ENCODE results near the gene CCDC88C. TPM values are rescaled to one million over a fixed set of nuclear protein-coding genes. Genes with fewer than 3 reads are reported as not detected.

The CCDC88C gene
- total RNA-seq, 2 experiments from 2014 or later = 83.6 to 87.8 TPM

GRCh38 chr14:91418387-91419043 is 895 bp upstream of the CCDC88C start:
- ChIA-PET CTCF (interaction anchor here (0.6 to 13.8 kb wide), 15 partner anchors 14 to 116 kb away, joined by 3 to 155 read pairs (median 4); no protein-coding TSS in a partner anchor), POLR2A (interaction anchor here (0.7 to 14.7 kb wide), 24 partner anchors 9 to 313 kb away, joined by 3 to 214 read pairs (median 4); partner anchors contain the start of genes CATSPERB, GPR68 and PPP4R3A)
- intact Hi-C loops (cut with micrococcal nuclease) = loop anchor here (1.0 to 10.0 kb wide), 4 partner anchors 46 to 191 kb away; no protein-coding TSS in a partner anchor
- H3K27ac Mint-ChIP-seq = peak overlapping the region; percentile 90
- peaks cover 29% of the 10 kb centered on the region for H3K4me1 Mint-ChIP-seq (ENCODE audit: low read depth)
- TF ChIP-seq CTCF (IDR thresholded peaks at IDR 0.05) = peak; percentile 99
- ATAC-seq = peak; percentile 54
- DNase-seq = peak; percentile 89
- H3K36me3 Mint-ChIP-seq (ENCODE audit: low read depth) = peaks cover 28% of the 10 kb centered on the region
- H3K9me3 Mint-ChIP-seq = no peaks in the 10 kb centered on the region
- H3K27me3 Mint-ChIP-seq = no peaks in the 10 kb centered on the region
- peak overlapping the region; percentile 72 for H3K4me3 Mint-ChIP-seq

GRCh38 chr14:91417983-91418386 is 365 bp upstream of the CCDC88C start:
- Mint-ChIP-seq H3K36me3 (ENCODE audit: low read depth) (peaks cover 34% of the 10 kb centered on the region), H3K27me3 (no peaks in the 10 kb centered on the region), H3K9me3 (no peaks in the 10 kb centered on the region), H3K27ac (peak overlapping the region; percentile 90), H3K4me3 (peak overlapping the region; percentile 72), H3K4me1 (ENCODE audit: low read depth) (peaks cover 33% of the 10 kb centered on the region)
- intact Hi-C loops (cut with micrococcal nuclease) = loop anchor here (5.0 to 10.0 kb wide), 3 partner anchors 46 to 191 kb away; no protein-coding TSS in a partner anchor
- POLR2A ChIA-PET = interaction anchor here (0.7 to 14.7 kb wide), 24 partner anchors 9 to 175 kb away, joined by 3 to 214 read pairs (median 4); partner anchors contain the start of genes GPR68 and PPP4R3A
- TF ChIP-seq CTCF (IDR thresholded peaks at IDR 0.05) = no peak
- peak; percentile 51 for DNase-seq
- ATAC-seq = peak; percentile 14
- CTCF ChIA-PET = interaction anchor here (0.6 to 13.8 kb wide), 13 partner anchors 13 to 115 kb away, joined by 3 to 155 read pairs (median 6); no protein-coding TSS in a partner anchor

- CTCF ChIA-PET = interaction anchor here (1.9 to 13.8 kb wide), 5 partner anchors 42 to 106 kb away, joined by 4 to 155 read pairs (median 88); no protein-coding TSS in a partner anchor
- Mint-ChIP-seq H3K27ac (peak overlapping the region; percentile 99), H3K4me1 (ENCODE audit: low read depth) (peaks cover 41% of the 10 kb centered on the region), H3K27me3 (no peaks in the 10 kb centered on the region), H3K36me3 (ENCODE audit: low read depth) (peaks cover 42% of the 10 kb centered on the region), H3K4me3 (peak overlapping the region; percentile 92), H3K9me3 (no peaks in the 10 kb centered on the region)
- POLR2A ChIA-PET = interaction anchor here (0.9 to 14.7 kb wide), 24 partner anchors 17 to 172 kb away, joined by 3 to 214 read pairs (median 6); partner anchors contain the start of genes GPR68 and PPP4R3A
- intact Hi-C loops (cut with micrococcal nuclease) = loop anchor here (5.0 to 10.0 kb wide), 3 partner anchors 44 to 189 kb away; no protein-coding TSS in a partner anchor
- DNase-seq (peak; percentile 50), ATAC-seq (no peak)
- TF ChIP-seq CTCF (IDR thresholded peaks at IDR 0.05) = no peak
Measured at GRCh38 chr14:91416744-91417119, 888 bp downstream of the CCDC88C start.

GRCh38 chr14:91415794-91416743 is 1.6 kb downstream of the CCDC88C start:
- ATAC-seq (peak; percentile 62), DNase-seq (peak; percentile 91)
- no peaks in the 10 kb centered on the region for H3K27me3 Mint-ChIP-seq
- H3K4me1 Mint-ChIP-seq (ENCODE audit: low read depth) = peaks cover 47% of the 10 kb centered on the region
- no peaks in the 10 kb centered on the region for H3K9me3 Mint-ChIP-seq
- intact Hi-C loops (cut with micrococcal nuclease) = loop anchor here (5.0 to 10.0 kb wide), 3 partner anchors 44 to 189 kb away; no protein-coding TSS in a partner anchor
- POLR2A ChIA-PET = interaction anchor here (0.9 to 14.7 kb wide), 23 partner anchors 16 to 171 kb away, joined by 3 to 214 read pairs (median 5); partner anchors contain the start of genes GPR68 and PPP4R3A
- H3K27ac Mint-ChIP-seq = peak overlapping the region; percentile 99
- TF ChIP-seq CTCF (IDR thresholded peaks at IDR 0.05) = no peak
- CTCF ChIA-PET = interaction anchor here (0.8 to 13.8 kb wide), 9 partner anchors 13 to 116 kb away, joined by 3 to 155 read pairs (median 4); no protein-coding TSS in a partner anchor
- H3K36me3 Mint-ChIP-seq (ENCODE audit: low read depth) = peaks cover 46% of the 10 kb centered on the region
- peak overlapping the region; percentile 92 for H3K4me3 Mint-ChIP-seq

Data from activated CD8-positive, alpha-beta T cell treated with anti-CD3 and anti-CD28 coated beads for 36 hours (primary cell).